ENCODE data around the gene CRHR2.

GRCh38 chr7:30730996-30731395 lies 48.7 kb upstream of the CRHR2 start:
- TF ChIP-seq CTCF (IDR thresholded peaks at IDR 0.05; ENCODE audit: low read depth, low read length, poor library complexity, severe bottlenecking): no peak
- TF ChIP-seq EZH2phosphoT487 (IDR thresholded peaks at IDR 0.05; ENCODE audit: borderline replicate concordance, low read length): no peak

Data from DOHH2 (cell line).